GM18861 (cell line): ENCODE results near the gene CRIP3.

ENCODE experiments used
- ATAC-seq: cut with Tn5 transposase; IDR thresholded peaks from one replicate; pipeline ENCODE4 v1.9.1; 2021; ENCODE audit not compliant: unreplicated experiment

The CRIP3 gene

DNA sequence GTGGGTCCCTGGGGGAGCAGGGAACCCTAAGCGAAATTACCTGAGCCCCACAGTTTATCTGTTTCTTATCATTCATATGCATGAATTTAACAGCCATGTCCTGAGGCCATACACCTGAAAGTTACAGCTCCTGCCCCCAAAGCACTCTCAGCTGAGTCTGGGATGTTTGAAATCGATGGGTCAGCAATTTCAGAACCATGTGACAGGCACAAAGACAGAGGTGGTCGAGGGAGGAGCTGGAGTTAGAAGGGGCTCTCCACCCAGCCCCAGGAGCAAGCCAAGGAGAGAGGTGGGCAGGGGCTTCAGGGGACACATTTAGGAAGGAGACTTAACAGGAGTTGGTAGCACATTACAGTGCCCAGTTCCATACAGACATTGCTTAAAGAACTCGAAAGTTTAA, 50.4 kb downstream of the CRIP3 start:
- ATAC-seq = no peak

DNA sequence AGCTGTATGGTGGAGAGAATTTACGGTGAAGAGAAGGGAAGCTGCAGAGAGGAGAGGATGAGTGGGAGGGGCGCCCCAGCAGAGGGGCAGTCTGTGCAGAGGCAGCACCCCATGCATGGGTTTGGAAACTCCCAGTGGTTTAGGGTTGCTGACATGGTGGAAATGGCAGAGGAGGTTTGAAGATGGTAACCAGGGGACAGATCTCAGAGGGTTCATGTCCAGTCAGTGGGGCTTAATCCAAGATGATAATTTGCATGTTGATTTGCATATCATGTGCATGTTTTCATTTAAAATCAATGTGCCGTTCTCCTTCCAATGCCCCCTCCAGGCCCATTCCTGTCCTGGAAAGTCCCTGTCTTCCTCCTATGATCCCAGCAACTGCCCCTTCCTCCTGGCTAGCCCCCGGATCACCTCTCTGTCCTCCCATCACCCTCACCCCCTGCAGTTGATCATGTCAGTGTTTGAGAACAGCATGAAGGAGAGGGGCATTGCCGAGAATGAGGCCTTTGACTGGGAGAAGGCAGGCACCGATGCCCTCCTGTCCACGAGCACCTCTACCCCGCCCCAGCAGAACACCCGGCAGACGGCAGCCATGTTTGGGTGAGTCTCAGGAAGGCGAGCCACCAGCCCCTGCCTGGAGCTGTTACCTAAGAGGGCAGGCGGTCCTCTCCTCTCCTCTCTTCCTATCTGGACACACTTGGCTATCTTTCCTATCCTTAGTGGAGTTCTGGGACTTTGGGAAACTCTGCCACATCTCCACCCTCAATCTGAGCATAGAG, 51.1 kb downstream of the CRIP3 start:
- no peak for ATAC-seq

DNA sequence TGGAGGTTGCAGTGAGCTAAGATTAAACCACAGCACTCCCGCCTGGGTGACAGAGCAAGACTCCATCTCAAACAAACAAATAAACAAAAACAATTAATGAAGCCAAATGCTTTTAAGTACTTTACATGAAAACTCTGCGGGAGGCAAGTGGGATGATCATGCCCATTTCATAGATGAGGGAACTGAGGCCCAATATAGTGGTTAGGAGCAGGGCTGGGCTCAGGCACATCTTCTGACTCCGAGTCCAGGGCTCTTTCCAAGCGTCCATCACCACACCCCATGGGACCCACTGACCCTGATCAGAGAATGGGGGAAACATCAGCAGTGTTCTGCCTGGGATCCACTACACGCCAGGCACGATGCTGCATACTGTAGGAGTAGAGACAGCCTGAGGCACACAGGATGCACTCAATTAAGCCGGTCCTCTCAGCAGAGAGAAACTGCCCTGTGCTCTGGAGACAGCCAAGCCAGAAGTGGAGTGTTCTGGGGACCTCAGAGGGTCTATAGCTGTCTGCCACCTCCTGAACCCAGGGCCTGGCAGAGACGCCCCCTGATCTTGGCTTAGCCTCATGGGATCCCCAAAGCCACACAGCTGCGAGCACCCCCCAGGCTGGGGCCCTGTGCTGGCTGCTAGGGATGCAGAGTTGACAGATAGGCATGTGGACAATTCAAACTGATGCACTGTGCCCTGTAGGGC, 51.8 kb downstream of the CRIP3 start:
- ATAC-seq = no peak
